ENCODE results near the gene IL12RB1. TPM values are rescaled to one million over a fixed set of nuclear protein-coding genes. Genes with fewer than 3 reads are reported as not detected.
"Not testable (repeated sequence)": the region's sequence is repeated elsewhere in the genome, so short reads cannot be mapped to it uniquely, and the experiment has no call there.

Gene IL12RB1
- total RNA-seq, 1 experiment from 2014 or later = not detected

DNA sequence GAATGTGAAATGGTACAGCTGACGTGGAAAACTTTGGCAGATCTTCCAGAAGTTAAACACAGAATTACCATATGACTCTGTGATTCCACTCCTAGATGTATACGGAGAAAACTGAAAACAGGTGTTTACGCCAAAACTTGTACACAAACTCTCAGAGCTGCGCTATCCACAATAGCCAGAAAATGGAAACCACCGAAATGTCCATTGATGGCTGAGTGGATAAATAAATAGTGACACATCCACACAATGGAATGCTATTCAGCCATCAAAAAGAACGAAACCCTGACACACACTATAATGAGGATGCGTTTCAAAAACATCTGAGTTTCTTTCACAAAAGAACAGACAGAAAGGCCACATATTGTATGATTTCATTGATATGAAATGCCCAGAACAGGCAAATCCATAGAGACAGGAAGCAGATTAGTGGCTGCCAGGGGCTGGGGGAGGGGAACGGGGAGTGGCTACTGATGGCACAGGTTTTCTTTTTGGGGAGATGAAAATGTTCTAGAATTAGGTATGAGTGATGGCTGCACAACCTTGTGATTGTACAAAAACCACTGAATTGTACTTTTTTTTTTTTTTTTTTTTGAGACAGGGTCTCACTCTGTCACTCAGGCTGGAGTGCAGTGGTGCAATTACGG, 33.0 kb downstream of the IL12RB1 start:
- DNase-seq (ENCODE audit: extremely low read depth, low read depth) = no peak

- DNase-seq (ENCODE audit: extremely low read depth, low read depth) = no peak
Measured at GRCh38 chr19:18051887-18052286, 34.8 kb downstream of the IL12RB1 start.

- DNase-seq (ENCODE audit: extremely low read depth, low read depth) = no peak
Measured at GRCh38 chr19:18049385-18049784, 37.3 kb downstream of the IL12RB1 start.

DNA sequence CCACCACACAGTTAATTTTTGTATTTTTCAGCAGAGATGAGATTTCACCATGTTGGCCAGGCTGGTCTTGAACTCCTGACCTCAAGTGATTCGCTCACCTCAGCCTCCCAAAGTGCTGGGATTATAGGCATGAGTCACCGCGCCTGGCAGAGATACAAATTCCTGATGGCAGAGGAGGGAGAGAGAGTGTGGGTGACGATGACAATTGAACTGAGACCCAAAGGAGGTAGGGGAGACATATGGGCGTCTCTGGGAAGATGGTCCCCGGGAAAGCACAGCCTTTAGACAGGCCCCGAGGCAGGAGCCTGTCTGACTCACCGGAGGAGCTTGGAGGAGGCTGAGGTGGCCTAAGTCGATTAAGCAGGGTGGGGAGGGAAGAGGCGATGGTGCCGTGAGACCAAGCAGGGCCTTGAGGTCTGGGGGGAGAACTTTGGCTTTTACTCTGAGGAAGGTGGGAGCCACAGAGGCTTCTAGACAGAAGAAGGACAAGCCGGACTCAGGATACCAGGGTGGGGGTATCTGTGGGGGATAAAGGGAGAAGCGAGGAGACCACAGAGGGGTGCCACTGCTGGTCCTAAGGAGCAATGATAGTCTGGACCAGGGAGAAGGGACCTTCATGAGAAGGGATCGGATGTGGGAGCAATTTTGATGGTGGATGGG, 40.5 kb downstream of the IL12RB1 start:
- no peak for DNase-seq (ENCODE audit: extremely low read depth, low read depth)

DNA sequence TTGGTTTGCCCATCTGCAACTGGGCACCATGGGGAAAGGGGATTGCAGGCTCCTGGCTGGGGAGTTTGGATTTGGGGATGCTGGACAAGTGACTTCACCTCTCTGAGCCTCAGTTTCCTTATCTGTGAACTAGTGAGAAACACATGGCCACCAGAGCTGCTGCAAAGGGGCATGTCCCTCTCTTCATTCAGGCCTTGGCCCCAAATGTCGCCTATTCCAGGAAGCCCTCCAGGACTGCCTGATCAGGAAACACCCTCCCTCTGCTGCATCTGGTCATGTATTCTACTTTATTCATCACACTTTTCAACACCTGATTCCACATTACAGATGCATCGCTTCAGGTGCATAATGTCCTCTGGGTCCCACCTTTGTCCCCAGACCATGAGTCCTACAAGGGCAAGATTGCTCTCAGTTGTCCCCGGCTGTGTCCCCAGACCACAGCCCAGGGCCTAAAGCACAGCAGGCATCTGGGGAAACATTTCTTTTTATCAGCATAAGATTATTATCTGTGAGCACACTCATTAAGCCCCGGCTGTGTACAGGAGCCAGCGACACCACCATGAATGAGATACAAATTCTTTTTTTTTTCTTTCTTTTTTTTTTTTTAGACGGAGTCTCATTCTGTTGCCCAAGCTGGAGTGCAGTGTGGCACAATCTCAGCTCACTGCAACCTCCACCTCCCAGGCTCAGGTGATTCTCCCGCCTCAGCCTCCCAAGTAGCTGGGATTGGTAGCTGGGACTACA, 41.3 kb downstream of the IL12RB1 start:
- DNase-seq (ENCODE audit: extremely low read depth, low read depth) = no peak

- DNase-seq (ENCODE audit: extremely low read depth, low read depth) = no peak
Measured at GRCh38 chr19:18044825-18045304, 41.9 kb downstream of the IL12RB1 start.

- no peak for DNase-seq (ENCODE audit: extremely low read depth, low read depth)
Measured at GRCh38 chr19:18043676-18044075, 43.1 kb downstream of the IL12RB1 start.

DNA sequence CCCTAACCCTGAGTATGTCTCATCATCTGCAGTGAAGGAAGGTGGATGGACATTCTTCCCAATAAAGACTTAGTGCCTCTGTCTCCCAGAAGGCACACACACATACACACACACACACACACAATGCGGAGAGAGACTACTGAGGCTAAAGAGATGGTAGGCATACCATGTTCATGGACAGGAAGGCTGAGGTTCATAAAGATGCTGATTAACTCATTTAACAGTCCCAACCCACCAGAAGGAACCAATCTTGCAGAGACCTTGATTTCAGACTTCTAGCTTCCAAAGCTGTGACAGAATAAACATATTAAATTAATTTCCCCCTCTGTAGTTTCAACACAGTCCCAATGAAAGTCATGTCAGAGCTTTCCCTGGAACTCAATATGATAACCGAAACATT, 45.7 kb downstream of the IL12RB1 start:
- no peak for DNase-seq (ENCODE audit: extremely low read depth, low read depth)

DNA sequence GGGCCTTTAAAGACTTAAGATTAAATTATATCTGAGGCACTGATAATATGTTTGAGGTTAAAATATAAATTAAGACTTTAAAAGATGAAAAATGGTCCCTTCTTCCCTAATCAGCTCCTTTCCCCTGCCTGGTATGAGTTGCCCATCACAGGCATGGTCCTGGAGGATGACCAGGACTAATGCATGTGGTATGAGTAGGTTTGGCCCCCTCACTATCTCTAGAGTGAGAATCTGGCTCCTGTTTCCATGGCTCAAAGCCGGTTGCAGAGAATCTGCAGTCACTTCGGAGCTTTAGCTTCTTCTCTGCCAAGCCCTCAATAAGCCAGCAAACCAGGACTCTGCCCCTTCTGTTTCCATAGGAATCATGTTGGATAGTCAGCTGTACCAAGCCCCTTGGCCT, 54.6 kb downstream of the IL12RB1 start:
- DNase-seq (ENCODE audit: extremely low read depth, low read depth) = not testable (repeated sequence)

DNA sequence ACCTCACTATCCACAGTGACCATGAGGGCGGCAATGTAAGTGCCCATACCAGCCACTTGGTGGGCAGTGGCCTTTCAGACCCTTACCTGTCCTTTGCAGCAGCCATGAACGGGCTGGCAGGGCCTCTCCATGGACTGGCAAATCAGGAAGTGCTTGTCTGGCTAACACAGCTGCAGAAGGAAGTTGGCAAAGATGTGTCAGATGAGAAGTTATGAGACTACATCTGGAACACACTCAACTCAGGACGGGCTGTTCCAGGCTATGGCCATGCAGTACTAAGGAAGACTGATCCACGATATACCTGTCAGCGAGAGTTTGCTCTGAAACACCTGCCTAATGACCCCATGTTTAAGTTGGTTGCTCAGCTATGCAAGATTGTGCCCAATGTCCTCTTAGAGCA, 55.3 kb downstream of the IL12RB1 start:
- not testable (repeated sequence) for DNase-seq (ENCODE audit: extremely low read depth, low read depth)

DNA sequence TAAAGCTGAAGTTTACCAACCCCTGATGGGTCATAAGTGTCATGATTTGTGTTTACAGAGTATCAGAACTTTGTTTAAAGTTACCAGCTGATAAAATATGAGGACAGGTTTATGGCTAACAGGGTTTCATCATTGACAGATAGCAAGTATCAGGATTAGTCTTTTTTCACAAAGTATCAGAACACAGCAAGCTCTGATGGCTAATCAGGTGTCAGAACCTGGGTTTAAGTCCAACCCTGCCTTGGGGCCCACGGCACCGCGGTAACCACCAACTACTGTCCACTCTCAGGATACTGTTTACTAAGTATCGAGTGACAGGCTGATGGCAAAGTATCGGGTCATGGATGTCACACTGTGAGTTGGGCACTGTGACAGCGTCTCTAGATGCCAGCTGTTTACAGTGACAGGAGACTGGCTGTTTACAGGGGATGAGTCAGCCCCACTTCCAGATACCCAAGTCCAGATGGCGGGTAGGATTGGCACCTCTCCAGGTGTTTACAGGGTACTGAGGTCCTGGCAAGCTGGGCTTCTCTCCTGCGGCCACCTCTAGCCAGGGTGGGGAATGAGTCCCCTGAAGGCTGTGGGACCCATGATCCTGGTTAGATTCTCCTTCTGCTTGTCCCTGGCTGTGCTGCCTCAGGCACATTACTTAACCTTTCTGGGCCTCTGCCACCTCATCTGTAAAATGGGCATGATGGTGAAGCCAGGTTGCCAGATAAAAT, 57.0 kb downstream of the IL12RB1 start:
- no peak for DNase-seq (ENCODE audit: extremely low read depth, low read depth)

- DNase-seq (ENCODE audit: extremely low read depth, low read depth) = no peak
Measured at GRCh38 chr19:18027151-18027550, 59.6 kb downstream of the IL12RB1 start.

DNA sequence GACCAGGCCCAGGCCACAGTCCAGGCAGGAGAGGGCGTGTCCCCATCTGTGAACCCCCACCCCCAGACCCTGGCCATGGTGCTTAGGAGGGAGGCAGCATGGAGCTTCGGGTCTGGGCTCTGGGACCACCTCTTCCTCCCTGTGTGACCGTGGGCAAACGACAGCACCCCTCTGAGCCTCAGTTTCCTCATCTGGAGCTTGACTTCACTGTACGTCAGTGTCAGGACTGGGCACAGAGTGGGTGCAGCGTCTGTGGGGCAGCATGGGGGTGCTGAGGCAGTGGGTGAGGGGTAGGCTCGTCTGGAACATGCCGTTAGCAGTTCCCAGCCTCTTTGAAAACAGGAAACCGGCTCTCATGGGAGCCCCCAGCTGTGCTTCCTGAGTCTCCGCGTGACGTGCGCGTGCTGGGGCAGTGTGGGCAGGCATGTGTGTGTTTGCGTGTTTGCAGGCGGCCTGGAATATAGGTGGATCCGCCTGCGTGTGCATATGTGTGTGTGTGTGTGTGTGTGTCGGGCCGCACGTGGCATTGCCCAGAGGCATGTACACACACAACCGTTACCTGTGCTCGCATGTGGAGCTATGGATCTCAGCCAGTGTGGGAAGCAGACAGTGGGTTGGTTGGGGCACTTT, 63.0 kb downstream of the IL12RB1 start:
- no peak for DNase-seq (ENCODE audit: extremely low read depth, low read depth)

GRCh38 chr19:18021121-18021755, 65.5 kb downstream of the IL12RB1 start:
- DNase-seq (ENCODE audit: extremely low read depth, low read depth) = no peak

GRCh38 chr19:18020212-18021085, 66.3 kb downstream of the IL12RB1 start:
- DNase-seq (ENCODE audit: extremely low read depth, low read depth) = no peak

- DNase-seq (ENCODE audit: extremely low read depth, low read depth) = no peak
Measured at GRCh38 chr19:18017275-18018083, 69.3 kb downstream of the IL12RB1 start.

DNA sequence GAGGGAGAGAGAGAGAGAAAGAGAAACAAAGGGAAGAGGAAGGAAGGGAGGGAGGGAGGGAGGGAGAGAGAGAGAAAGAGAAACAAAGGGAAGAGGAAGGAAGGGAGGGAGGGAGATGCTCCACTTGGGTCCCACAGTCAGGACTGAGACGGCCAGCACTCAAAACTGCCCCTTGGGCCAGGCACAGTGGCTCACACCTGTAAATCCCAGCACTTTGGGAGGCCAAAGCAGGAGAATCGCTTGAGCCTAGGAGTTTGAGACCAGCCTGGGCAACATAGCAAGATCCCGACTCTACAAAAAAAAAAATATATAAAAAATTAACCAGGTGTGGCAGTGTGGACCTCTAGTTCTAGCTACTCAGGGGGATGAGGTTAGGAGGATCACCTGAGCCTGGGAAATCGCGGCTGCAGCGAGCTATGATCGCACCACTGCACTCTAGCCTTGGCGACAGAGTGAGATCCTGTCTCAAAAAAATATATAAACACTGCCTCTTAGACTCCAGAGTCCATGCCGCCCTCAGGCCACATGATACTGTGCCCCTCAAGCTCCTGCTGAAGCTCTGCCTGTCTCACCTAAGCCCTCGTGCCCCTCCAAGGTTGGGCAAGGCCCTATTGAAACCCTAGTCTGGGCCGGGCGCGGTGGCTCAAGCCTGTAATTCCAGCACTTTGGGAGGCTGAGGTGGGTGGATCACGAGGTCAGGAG, 70.4 kb downstream of the IL12RB1 start:
- DNase-seq (ENCODE audit: extremely low read depth, low read depth) = no peak

- DNase-seq (ENCODE audit: extremely low read depth, low read depth) = no peak
Measured at GRCh38 chr19:18014197-18014596, 72.5 kb downstream of the IL12RB1 start.
